GM23248 (cell line): ENCODE data around the gene SH3BP2.

Experiments
- EZH2 ChIP-seq: fragments of 200-600 bp; sonication (generic); IDR thresholded peaks from 2 replicates; pipeline ENCODE4 v1.6.1; 2018; ENCODE audit warnings: antibody characterized with exemption, mild to moderate bottlenecking; ENCODE audit not compliant: insufficient read depth, poor library complexity, severe bottlenecking
- EZH2phosphoT487 ChIP-seq: fragments of 200-600 bp; sonication (generic); IDR thresholded peaks from 2 replicates; pipeline ENCODE4 v1.6.1; 2018; ENCODE audit warnings: antibody characterized with exemption, moderate library complexity, mild to moderate bottlenecking, low read depth; ENCODE audit not compliant: insufficient read depth

DNA sequence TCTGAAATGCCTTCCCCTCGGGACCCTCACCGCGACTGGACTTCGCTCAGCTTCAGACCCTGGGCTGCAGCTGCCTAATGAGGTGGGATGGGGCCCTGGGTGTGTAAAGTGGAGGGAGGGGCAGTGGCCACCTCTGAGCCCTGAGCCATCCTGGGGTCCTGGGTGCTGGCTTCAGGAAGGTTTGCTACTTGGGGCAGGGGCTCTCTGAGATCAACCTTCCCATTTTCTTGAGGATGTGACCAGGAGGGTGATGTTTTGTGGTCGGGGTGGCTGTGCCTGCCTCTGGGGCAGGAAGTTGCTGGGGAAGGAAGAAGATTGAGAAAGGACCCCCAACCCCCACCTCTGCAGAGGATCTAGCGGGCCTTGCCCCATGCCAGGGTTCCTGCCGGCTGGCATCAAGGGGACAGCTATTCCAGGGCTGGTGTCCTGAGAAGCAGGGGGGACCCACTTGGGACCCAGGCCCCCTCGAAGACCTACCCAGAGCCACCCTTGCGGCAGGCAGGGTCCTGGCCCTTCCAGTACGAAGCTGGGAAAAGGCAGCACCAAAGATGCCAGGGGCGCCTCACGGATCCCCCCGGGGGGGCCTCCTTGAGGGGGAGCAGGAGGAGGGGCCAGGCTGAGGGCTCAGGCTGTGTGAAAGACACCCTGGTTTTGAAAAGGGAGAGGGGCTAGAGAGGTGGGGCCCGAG lies 6.5 kb downstream of the SH3BP2 start:
- no peak for TF ChIP-seq EZH2
- TF ChIP-seq EZH2phosphoT487: no peak
